Measurements from ENCODE around the gene SMCHD1. TPM values are rescaled to one million over a fixed set of nuclear protein-coding genes. Genes with fewer than 3 reads are reported as not detected.

SMCHD1 gene
- total RNA-seq, 1 experiment from 2014 or later, result 61.0 TPM

DNA sequence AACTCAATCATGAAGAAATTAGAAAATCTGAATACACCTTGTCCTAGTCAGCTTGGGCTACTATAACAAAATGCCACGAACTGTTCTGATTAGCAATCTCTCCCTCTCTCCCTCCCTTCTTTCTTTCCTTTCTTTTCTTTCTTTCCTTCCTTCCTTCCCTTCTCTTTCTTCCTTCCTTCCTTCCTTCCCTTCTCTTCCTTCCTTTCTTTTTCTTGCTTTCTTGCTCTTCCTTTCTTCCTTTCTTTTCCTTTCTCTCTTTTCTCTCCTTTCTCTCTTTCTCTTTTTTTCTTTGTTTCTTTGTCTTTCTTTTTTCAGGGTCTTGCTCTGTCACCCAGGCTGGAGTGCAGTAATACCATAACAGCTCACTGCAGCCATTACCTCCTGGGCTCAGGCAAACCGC lies 167.7 kb downstream of the SMCHD1 start:
- CTCF ChIA-PET, result no interaction called here
- no peak overlapping the region for H3K27ac ChIP-seq (ENCODE audit: low read length)
- H3K4me3 ChIP-seq (ENCODE audit: low read length), result no peak overlapping the region
- DNase-seq (no peak), ATAC-seq (no peak)
- H3F3A ChIP-seq (ENCODE audit: low read length, unreplicated experiment), result no peaks in the 10 kb centered on the region
- H4K20me1 ChIP-seq (ENCODE audit: low read length), result no peaks in the 10 kb centered on the region
- no TSS peak for BruUV-seq (replicated peaks)
- TF ChIP-seq CTCF (conservative IDR thresholded peaks at IDR 0.05; ENCODE audit: low read depth, low read length), result no peak
- no peak for TF ChIP-seq EZH2 (IDR thresholded peaks at IDR 0.05; ENCODE audit: low read length, unreplicated experiment)
- TF ChIP-seq EZH2phosphoT487 (IDR thresholded peaks at IDR 0.05; ENCODE audit: borderline replicate concordance, low read length), result no peak
- intact Hi-C loops (cut with micrococcal nuclease), result no loop called here
- H3K9me3 ChIP-seq (ENCODE audit: low read length), result no peaks in the 10 kb centered on the region
- POLR2A ChIA-PET (ENCODE audit: unreplicated experiment), result no interaction called here
- H3K4me2 ChIP-seq (ENCODE audit: low read length), result no peak overlapping the region
- H2AFZ ChIP-seq (ENCODE audit: low read length), result no peak overlapping the region
- H3K36me3 ChIP-seq (ENCODE audit: low read depth, low read length), result no peaks in the 10 kb centered on the region
- no peaks in the 10 kb centered on the region for H3K79me2 ChIP-seq (ENCODE audit: low read length)
- H3K27me3 ChIP-seq (ENCODE audit: low read length), result no peaks in the 10 kb centered on the region
- no peaks in the 10 kb centered on the region for H3K4me1 ChIP-seq (ENCODE audit: insufficient read depth, low read length)
- H3K9ac ChIP-seq (ENCODE audit: low read length), result no peak overlapping the region
- no peaks in the 10 kb centered on the region for H3K9me2 ChIP-seq (replicated peaks; ENCODE audit: low read length)

GRCh38 chr18:2823966-2824365 lies 168.4 kb downstream of the SMCHD1 start:
- Histone ChIP-seq H2AFZ (ENCODE audit: low read length) (no peak overlapping the region), H3K4me2 (ENCODE audit: low read length) (no peak overlapping the region), H3F3A (ENCODE audit: low read length, unreplicated experiment) (no peaks in the 10 kb centered on the region), H3K9me2 (replicated peaks; ENCODE audit: low read length) (no peaks in the 10 kb centered on the region), H3K9me3 (ENCODE audit: low read length) (no peaks in the 10 kb centered on the region), H3K4me3 (ENCODE audit: low read length) (no peak overlapping the region), H4K20me1 (ENCODE audit: low read length) (no peaks in the 10 kb centered on the region), H3K36me3 (ENCODE audit: low read depth, low read length) (no peaks in the 10 kb centered on the region), H3K27me3 (ENCODE audit: low read length) (no peaks in the 10 kb centered on the region), H3K9ac (ENCODE audit: low read length) (no peak overlapping the region), H3K79me2 (ENCODE audit: low read length) (no peaks in the 10 kb centered on the region), H3K4me1 (ENCODE audit: insufficient read depth, low read length) (no peaks in the 10 kb centered on the region), H3K27ac (ENCODE audit: low read length) (no peak overlapping the region)
- DNase-seq (no peak), ATAC-seq (no peak)
- no peak for TF ChIP-seq EZH2 (IDR thresholded peaks at IDR 0.05; ENCODE audit: low read length, unreplicated experiment)
- TF ChIP-seq CTCF (conservative IDR thresholded peaks at IDR 0.05; ENCODE audit: low read depth, low read length), result no peak
- TF ChIP-seq EZH2phosphoT487 (IDR thresholded peaks at IDR 0.05; ENCODE audit: borderline replicate concordance, low read length), result no peak
- POLR2A ChIA-PET (ENCODE audit: unreplicated experiment), result no interaction called here
- CTCF ChIA-PET, result no interaction called here
- no TSS peak for BruUV-seq (replicated peaks)
- intact Hi-C loops (cut with micrococcal nuclease), result no loop called here

DNA sequence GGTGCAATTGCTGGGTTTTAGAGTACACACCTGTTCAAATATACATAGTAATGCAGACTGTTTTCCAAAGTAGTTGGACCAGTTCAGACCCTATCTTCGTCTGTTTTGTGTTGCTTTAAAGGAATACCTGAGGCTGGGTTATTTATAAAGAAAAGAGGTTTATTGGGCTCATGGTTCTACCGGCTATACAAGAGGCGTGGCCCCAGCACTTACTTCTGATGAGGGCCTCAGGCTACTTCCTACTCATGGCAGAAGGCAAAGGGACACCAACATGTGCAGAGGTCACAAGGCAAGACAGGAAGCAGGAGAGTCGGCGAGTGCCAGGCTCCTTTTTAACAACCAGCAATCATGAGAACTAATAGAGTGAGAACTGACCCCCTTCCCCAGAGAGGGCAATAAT lies 169.3 kb downstream of the SMCHD1 start:
- Histone ChIP-seq H3K36me3 (ENCODE audit: low read depth, low read length) (no peaks in the 10 kb centered on the region), H4K20me1 (ENCODE audit: low read length) (no peaks in the 10 kb centered on the region), H3K79me2 (ENCODE audit: low read length) (no peaks in the 10 kb centered on the region), H3K27me3 (ENCODE audit: low read length) (no peaks in the 10 kb centered on the region), H3K9me3 (ENCODE audit: low read length) (no peaks in the 10 kb centered on the region), H2AFZ (ENCODE audit: low read length) (no peak overlapping the region), H3F3A (ENCODE audit: low read length, unreplicated experiment) (no peaks in the 10 kb centered on the region), H3K4me1 (ENCODE audit: insufficient read depth, low read length) (no peaks in the 10 kb centered on the region), H3K4me3 (ENCODE audit: low read length) (no peak overlapping the region), H3K4me2 (ENCODE audit: low read length) (no peak overlapping the region), H3K9ac (ENCODE audit: low read length) (no peak overlapping the region), H3K27ac (ENCODE audit: low read length) (no peak overlapping the region), H3K9me2 (replicated peaks; ENCODE audit: low read length) (no peaks in the 10 kb centered on the region)
- DNase-seq (no peak), ATAC-seq (no peak)
- TF ChIP-seq EZH2phosphoT487 (IDR thresholded peaks at IDR 0.05; ENCODE audit: borderline replicate concordance, low read length) (no peak), EZH2 (IDR thresholded peaks at IDR 0.05; ENCODE audit: low read length, unreplicated experiment) (no peak), CTCF (conservative IDR thresholded peaks at IDR 0.05; ENCODE audit: low read depth, low read length) (no peak)
- no TSS peak for BruUV-seq (replicated peaks)
- ChIA-PET POLR2A (ENCODE audit: unreplicated experiment) (no interaction called here), CTCF (no interaction called here)
- intact Hi-C loops (cut with micrococcal nuclease), result no loop called here
